G401.6 (cell line): ENCODE results near the gene FBXO3.

Source experiments
- FAIRE-seq: peaks from 2 replicates; lab custom pipeline; 2012; peaks lifted over from hg19 to GRCh38; lab: Jason Lieb, UNC

FBXO3 gene

GRCh38 chr11:33700063-33700501, 74.2 kb downstream of the FBXO3 start:
- FAIRE-seq = no peak

- no peak for FAIRE-seq
These were observed 74.7 kb downstream of the FBXO3 start for GRCh38 chr11:33699515-33700062.

- no peak for FAIRE-seq
These were observed 75.4 kb downstream of the FBXO3 start for GRCh38 chr11:33698921-33699320.

- no peak for FAIRE-seq
These were observed 76.3 kb downstream of the FBXO3 start for GRCh38 chr11:33697997-33698396.

GRCh38 chr11:33696931-33697638, 77.2 kb downstream of the FBXO3 start:
- no peak for FAIRE-seq

GRCh38 chr11:33696411-33696810, 77.9 kb downstream of the FBXO3 start:
- no peak for FAIRE-seq

GRCh38 chr11:33695051-33695566, 79.2 kb downstream of the FBXO3 start:
- FAIRE-seq = no peak

- FAIRE-seq = no peak
These were observed 79.8 kb downstream of the FBXO3 start for GRCh38 chr11:33694346-33695050.

GRCh38 chr11:33692541-33692940, 81.8 kb downstream of the FBXO3 start:
- no peak for FAIRE-seq

GRCh38 chr11:33692013-33692504, 82.3 kb downstream of the FBXO3 start:
- no peak for FAIRE-seq

- FAIRE-seq = no peak
These were observed 83.1 kb downstream of the FBXO3 start for GRCh38 chr11:33691066-33691864.
